GM12801 (cell line): ENCODE measurements around the gene KCNG4.

Experiments used
- TF ChIP-seq, protein P1 (sequence below): IDR thresholded peaks from one replicate; pipeline ENCODE4 v1.5.1; 2011; ENCODE audit warnings: control low read depth; ENCODE audit not compliant: insufficient read length; ENCODE audit errors: extremely low read depth

KCNG4 gene

GRCh38 chr16:84253173-84253572, 13.4 kb upstream of the KCNG4 start:
- TF ChIP-seq, protein P1, sequence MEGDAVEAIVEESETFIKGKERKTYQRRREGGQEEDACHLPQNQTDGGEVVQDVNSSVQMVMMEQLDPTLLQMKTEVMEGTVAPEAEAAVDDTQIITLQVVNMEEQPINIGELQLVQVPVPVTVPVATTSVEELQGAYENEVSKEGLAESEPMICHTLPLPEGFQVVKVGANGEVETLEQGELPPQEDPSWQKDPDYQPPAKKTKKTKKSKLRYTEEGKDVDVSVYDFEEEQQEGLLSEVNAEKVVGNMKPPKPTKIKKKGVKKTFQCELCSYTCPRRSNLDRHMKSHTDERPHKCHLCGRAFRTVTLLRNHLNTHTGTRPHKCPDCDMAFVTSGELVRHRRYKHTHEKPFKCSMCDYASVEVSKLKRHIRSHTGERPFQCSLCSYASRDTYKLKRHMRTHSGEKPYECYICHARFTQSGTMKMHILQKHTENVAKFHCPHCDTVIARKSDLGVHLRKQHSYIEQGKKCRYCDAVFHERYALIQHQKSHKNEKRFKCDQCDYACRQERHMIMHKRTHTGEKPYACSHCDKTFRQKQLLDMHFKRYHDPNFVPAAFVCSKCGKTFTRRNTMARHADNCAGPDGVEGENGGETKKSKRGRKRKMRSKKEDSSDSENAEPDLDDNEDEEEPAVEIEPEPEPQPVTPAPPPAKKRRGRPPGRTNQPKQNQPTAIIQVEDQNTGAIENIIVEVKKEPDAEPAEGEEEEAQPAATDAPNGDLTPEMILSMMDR, result no peak

DNA sequence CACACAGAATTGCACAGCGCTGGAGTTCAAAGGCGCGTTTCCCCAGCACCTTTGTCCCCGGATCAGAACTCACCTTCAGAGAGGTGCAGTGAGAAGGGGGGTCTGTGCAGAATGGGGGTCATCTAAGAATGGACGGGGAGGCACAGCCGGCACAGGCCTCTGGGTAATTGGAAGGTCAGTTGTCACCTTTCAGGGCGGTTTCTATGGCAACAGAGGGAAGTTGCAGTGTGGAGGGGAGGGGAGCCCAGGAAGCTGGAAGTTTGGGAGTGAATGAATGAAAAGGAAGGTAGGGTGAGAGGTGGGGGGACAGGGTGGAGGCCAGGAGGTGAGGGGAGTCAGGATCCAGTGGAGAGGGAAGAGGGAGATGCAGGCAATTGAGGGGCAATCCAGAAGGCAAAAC, 12.4 kb upstream of the KCNG4 start:
- TF ChIP-seq, protein P1, result no peak

GRCh38 chr16:84247844-84248243, 8.0 kb upstream of the KCNG4 start:
- TF ChIP-seq, protein P1, result no peak

- TF ChIP-seq, protein P1, result no peak
Observed at GRCh38 chr16:84247331-84247730, 7.5 kb upstream of the KCNG4 start.

- TF ChIP-seq, protein P1, result no peak
Observed at GRCh38 chr16:84246679-84247077, 6.9 kb upstream of the KCNG4 start.

DNA sequence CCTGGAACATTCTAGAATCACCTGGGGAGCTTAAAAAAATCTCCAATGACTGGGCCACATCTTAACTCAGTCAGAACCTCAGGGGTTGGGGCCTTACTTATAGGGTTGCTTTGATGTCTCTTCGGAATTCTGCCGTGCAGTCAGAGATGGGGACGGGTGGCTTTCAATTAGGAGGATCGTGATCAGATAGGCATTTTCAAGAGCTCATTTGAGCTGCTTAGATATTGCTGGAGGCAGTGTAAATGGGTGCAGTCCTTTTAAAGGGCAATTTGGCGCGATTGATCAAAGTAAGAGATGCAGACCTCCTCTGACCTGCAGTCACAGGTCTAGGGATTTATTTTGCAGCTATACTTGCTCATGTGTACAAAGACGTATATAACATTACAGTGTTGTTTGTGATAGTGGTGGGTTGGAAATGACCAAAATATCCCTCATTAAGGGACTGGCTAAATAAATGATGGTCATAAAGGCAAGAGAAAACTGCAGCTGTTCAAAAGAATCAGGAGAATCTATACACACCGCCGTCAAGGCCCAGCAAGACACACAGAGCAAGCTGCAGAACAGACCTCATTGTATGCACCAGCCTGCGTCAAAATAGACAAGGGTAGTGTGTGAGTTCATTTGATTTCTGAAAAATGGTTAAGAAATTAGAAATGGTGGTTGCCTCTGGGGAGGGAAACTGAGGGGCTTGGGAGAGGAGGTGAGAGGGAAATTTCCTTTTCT, 6.3 kb upstream of the KCNG4 start:
- TF ChIP-seq, protein P1, result no peak

GRCh38 chr16:84244728-84245127, 4.9 kb upstream of the KCNG4 start:
- TF ChIP-seq, protein P1, result no peak
